HG03196 (cell line): ENCODE data around the gene LDB1.

Experiments used
- ATAC-seq: cut with Tn5 transposase; IDR thresholded peaks from one replicate; pipeline ENCODE4 v1.9.1; 2021; ENCODE audit not compliant: unreplicated experiment

The LDB1 gene

GRCh38 chr10:102120142-102120990 is at the start of gene LDB1:
Gene LDB1, minus strand, starts transcription at chr10:102120368. Its CDS starts 258 bp downstream, at chr10:102120110.
- ATAC-seq = peak; percentile 47

DNA sequence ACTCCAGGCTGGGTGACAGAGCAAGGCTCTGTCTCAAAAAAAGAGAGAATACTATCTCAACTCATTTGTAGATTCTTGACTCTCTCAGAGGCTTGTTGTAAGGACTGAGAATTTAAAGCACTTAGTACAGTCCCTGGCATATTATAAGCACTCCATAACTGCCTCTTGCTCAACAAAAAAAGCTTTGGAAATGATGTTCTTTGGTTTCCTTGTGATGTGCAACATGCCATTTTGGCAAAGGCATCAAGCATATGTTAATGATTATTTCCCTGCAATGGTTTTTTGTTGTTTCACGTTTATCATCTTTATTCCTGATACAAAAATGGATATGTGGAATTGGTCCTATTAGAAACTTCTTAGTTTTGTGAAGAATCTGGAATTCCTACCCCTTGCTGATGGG is 47.7 kb upstream of the LDB1 start:
- no peak for ATAC-seq

DNA sequence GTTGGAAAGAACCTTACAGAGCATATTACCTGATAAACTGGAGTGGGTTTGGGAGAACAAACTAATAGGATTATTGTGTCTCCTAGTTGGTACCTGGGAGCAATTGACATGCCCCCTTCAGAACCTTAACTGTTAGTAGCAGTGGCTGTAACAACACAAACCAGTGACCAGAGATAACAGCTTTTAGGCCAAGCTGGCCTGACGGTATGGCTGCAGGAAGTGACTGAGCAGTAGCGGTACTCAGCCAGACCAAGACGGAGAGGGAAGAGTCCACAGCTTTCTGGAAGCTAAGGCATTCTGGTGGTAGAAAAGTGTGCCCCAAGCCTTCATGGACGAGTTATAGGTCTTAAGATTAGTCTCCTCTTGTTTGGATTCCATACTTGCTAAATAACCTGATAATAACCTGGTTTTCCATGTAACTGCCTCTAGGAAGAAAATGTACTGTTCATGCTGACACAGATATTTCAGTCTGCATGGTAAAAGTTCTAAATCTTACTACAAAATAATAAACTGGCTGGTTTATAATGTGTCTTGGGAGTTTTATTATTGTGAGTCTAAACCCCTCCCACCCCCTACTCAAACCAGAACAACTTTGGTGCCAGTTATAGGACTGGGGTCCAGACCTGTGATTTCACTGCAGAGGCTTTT is 43.3 kb upstream of the LDB1 start:
- no peak for ATAC-seq

DNA sequence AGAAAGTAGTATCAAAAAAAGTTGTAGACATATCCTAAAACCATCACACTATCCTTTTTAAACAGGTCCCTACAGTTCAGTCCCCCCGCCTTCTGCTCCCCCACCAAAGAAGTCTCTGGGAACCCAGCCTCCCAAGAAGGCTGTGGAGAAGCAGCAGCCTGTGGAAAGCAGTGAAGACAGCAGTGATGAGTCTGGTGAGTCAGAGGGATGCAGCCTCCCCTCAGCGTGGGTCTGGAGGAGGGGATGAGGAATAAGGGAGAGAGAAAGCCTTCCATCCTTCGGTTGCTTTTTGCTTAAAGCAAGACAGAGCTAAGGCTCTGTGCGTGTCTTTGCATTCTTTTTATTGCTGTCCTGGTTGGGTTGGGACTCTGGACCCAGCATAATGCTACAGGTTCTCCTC is 39.7 kb upstream of the LDB1 start:
- ATAC-seq = no peak

DNA sequence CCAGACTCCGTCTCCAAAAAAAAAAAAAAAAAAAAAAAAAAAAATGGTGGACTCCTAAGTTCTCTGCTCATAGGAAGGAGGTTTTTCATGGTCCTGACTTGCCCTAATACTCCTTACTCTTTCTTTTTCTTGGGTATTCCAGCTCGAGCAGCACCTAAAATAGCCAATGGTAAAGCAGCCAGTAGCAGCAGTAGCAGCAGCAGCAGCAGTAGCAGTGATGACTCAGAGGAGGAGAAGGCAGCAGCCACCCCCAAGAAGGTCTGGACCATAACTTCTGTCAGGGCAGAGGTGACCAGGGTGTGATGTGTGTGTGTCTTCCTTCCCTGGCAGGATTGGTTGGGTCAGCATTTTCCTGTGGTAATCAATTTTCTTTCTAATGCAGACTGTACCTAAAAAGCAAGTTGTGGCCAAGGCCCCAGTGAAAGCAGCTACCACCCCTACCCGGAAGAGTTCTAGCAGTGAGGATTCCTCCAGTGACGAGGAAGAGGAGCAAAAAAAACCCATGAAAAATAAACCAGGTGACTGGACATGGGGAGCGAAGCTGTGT is 39.0 kb upstream of the LDB1 start:
- ATAC-seq = no peak

DNA sequence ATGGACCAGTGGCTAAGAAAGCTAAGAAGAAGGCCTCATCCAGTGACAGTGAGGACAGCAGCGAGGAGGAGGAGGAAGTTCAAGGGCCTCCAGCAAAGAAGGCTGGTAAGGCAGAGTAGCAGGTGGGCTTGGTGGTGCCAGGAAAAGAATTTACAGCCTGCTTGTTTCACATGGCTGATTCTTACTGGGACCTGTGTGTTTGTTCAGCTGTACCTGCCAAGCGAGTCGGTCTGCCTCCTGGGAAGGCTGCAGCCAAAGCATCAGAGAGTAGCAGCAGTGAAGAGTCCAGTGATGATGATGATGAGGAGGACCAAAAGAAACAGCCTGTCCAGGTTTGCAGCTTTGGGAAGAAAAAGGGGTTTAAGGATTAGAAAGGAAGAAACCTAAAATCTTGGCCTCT is 37.1 kb upstream of the LDB1 start:
- no peak for ATAC-seq

DNA sequence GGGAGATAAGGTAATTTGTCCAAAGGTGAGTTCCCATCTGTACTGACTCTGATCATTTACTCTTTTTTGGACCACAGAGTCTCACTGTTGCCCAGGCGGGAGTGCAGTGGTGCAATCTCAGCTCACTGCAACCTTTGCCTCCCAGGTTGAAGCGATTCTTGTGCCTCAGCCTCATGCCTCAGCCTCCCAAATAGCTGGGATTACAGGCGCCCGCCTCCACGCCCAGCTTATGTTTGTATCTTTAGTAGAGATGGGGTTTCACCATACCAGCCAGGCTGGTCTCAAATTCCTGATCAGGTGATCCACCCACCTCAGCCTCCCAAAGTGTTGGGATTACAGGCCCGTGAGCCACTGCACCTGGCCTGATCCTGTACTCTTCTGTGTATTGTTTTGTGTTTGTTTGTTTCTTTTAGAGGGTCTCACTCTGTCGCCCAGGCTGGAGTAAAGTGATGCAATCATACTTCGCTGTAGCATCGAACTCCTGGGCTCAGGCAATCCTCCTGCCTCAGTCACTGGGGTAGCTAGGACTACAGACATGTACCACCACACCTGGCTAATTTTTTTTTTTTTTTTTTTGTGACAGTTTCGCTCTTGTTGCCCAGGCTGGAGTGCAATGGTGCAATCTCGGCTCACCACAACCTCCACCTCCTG is 34.4 kb upstream of the LDB1 start:
- no peak for ATAC-seq

- no peak for ATAC-seq
These were observed 33.0 kb upstream of the LDB1 start for GRCh38 chr10:102153093-102153620.

DNA sequence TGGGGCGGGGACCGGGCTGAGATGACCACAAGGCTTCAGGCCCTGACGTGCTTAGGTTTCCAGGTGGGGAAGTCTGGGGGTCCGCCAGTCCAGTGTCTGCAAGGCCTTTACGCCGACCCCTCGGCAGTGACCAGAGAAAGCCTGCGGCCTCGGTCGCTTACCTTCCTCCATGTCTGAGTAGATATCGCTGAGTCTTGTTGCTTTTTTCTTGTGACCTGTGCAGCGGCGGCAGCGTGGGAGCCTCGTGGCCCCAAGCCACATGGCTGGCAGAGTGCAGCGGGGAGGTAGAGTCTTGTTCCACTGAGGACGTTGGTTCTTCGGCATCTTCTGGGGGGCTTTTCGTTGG is 32.4 kb upstream of the LDB1 start:
- peak; percentile 1 for ATAC-seq

DNA sequence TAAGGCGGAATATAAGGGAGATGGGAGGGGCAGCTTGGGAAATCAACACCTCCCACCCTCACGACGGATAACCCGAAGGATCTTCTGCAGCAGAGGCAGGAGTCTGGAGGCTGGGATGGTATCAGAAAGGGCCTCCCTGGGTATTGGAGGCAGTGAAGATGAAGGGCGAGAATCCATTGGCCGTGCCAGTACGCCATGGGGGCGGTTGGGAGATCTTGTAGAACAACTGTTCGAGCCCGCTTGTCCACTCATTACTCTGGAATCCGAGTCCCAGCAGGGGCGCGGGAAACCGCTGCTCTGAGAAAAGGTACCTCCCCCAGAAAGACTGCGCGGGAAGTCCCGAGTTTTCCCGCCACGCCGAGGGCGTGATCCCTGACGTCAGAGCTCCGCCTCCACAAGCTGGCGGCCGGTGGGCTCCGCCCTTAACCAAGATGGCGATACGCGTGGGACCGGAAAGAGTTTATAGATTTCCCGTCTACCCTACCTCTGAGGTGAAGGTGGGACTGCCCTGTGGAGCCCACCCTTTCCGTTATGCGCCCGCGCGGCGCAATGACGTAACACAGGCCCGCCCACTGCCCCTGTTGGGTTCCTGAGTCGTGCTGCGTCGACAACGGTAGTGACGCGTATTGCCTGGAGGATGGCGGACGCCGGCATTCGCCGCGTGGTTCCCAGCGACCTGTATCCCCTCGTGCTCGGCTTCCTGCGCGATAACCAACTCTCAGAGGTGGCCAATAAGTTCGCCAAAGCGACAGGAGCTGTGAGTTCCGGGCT is 31.8 kb upstream of the LDB1 start, which contains the start of gene NOLC1:
Gene NOLC1 (plus strand): TSS at position 616 of the 771 bp plus-strand sequence. CDS start 22 bp downstream, at position 638.
- peak; percentile 93 for ATAC-seq

- ATAC-seq = no peak
These were observed 31.0 kb upstream of the LDB1 start for GRCh38 chr10:102150970-102151773.

- ATAC-seq = no peak
These were observed 28.1 kb upstream of the LDB1 start for GRCh38 chr10:102148275-102148674.

- ATAC-seq = no peak
These were observed 27.4 kb upstream of the LDB1 start for GRCh38 chr10:102147561-102147960.

DNA sequence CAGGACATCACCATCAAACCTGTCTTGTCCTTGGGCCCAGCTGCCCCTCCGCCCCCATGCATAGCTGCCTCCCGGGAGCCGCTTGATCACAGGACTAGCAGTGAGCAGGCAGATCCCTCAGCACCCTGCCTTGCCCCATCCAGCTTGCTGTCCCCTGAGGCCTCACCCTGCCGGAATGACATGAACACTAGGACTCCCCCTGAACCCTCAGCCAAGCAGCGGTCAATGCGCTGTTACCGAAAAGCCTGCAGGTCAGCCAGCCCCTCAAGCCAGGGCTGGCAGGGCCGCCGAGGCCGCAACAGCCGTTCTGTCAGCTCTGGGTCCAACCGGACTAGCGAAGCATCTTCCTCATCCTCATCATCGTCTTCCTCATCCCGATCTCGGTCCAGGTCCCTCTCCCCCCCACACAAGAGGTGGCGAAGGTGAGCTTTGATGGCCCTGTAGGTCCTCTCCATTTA is 26.8 kb upstream of the LDB1 start:
- no peak for ATAC-seq

DNA sequence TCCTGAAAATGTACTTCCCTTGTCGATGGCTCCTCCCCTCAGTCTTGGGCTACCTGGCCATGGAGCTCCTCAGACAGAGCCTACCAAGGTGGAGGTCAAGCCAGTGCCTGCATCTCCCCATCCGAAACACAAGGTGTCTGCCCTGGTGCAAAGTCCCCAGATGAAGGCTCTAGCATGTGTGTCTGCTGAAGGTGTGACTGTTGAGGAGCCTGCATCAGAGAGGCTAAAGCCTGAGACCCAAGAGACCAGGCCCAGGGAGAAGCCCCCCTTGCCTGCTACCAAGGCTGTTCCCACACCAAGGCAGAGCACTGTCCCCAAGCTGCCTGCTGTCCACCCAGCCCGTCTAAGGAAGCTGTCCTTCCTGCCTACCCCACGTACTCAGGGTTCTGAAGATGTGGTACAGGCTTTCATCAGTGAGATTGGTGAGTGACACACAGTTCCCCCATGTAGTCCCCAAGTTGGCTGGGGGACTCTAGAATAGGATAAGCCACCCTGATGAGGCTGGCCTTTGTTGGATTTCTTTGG is 21.5 kb upstream of the LDB1 start:
- no peak for ATAC-seq

GRCh38 chr10:102140913-102141540 is 20.9 kb upstream of the LDB1 start:
- no peak for ATAC-seq

DNA sequence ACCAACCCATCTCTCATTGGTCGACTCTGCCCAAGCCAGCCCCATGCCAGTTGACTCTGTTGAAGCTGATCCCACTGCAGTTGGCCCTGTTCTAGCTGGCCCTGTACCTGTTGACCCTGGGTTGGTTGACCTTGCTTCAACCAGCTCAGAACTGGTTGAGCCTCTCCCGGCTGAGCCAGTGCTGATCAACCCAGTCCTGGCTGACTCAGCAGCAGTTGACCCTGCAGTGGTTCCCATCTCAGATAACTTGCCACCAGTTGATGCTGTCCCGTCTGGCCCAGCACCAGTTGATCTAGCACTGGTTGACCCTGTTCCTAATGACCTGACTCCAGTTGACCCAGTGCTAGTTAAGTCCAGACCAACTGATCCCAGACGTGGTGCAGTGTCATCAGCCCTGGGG is 20.1 kb upstream of the LDB1 start:
- ATAC-seq = no peak

GRCh38 chr10:102139281-102140110 is 19.3 kb upstream of the LDB1 start:
- ATAC-seq = no peak
